Endodermal cell (in vitro differentiated cells): ENCODE data around the gene SAYSD1. TPM values are rescaled to one million over a fixed set of nuclear protein-coding genes. Genes with fewer than 3 reads are reported as not detected.

Experiments used
- DNase-seq: peaks from one replicate; pipeline ENCODE4 v3.0.0-alpha.2; 2017
- H3K27ac ChIP-seq: 2 replicates; pipeline ENCODE4 v1.5.1; 2013; ENCODE audit warnings: mild to moderate bottlenecking, low read depth, low read length, moderate library complexity
- H3K27me3 ChIP-seq: 2 replicates; pipeline ENCODE4 v1.6.1; 2013; ENCODE audit warnings: mild to moderate bottlenecking, low read length, moderate library complexity; ENCODE audit not compliant: insufficient read depth, control insufficient read depth, poor library complexity, severe bottlenecking
- H3K36me3 ChIP-seq: 2 replicates; pipeline ENCODE4 v1.7.0; 2013; ENCODE audit warnings: mild to moderate bottlenecking, low read length, moderate library complexity; ENCODE audit not compliant: control insufficient read depth, insufficient read depth
- H3K4me1 ChIP-seq: one replicate; pipeline ENCODE4 v1.7.0; 2013; ENCODE audit warnings: low read length; ENCODE audit not compliant: control insufficient read depth, insufficient read depth
- H3K4me3 ChIP-seq: 2 replicates; pipeline ENCODE4 v1.5.1; 2013; ENCODE audit warnings: mild to moderate bottlenecking, low read length, moderate library complexity
- H3K9ac ChIP-seq: 2 replicates; pipeline ENCODE4 v1.6.1; 2013; ENCODE audit warnings: mild to moderate bottlenecking, low read length, moderate library complexity; ENCODE audit not compliant: poor library complexity, severe bottlenecking; ENCODE audit errors: extremely low read depth
- H3K9me3 ChIP-seq: 2 replicates; pipeline ENCODE4 v1.6.1; 2013; ENCODE audit warnings: mild to moderate bottlenecking, low read length, moderate library complexity; ENCODE audit not compliant: control insufficient read depth
- H3K27ac Mint-ChIP-seq: 2 replicates; pipeline ENCODE4 v1.8.0; 2020; ENCODE audit warnings: mixed read lengths
- H3K27me3 Mint-ChIP-seq: 2 replicates; pipeline ENCODE4 v1.8.0; 2021; ENCODE audit warnings: mild to moderate bottlenecking, mixed read lengths; ENCODE audit not compliant: insufficient read depth
- H3K36me3 Mint-ChIP-seq: 2 replicates; pipeline ENCODE4 v1.8.0; 2020; ENCODE audit warnings: low read depth, mixed read lengths
- H3K4me1 Mint-ChIP-seq: 2 replicates; pipeline ENCODE4 v1.8.0; 2020; ENCODE audit warnings: mixed read lengths
- H3K4me3 Mint-ChIP-seq: 2 replicates; pipeline ENCODE4 v1.8.0; 2020; ENCODE audit warnings: mild to moderate bottlenecking, moderate library complexity, mixed read lengths
- H3K9me3 Mint-ChIP-seq: 2 replicates; pipeline ENCODE4 v1.8.0; 2020; ENCODE audit warnings: mild to moderate bottlenecking, mixed read lengths
- WGBS, 2 experiments: methylation state at CpG; one replicate each; pipeline versions ENCODE4 v1.1.5 to v1.1.7; 2013; ENCODE audit warnings: missing lambda C conversion rate in 2 of 2, mixed read lengths in 1 of 2; ENCODE audit not compliant: insufficient coverage in 1 of 2, insufficient read length in 1 of 2; 5-methylcytosine and 5-hydroxymethylcytosine counted together
- total RNA-seq, 2 donors: library from RNA; stranded (reverse); fragmentation: NEBNext Ultra II Directional in 1 of 2; extraction: Animal tissue kit (Norgen Biotek cat#: 25700) in 1 of 2; gene quantifications; 2 replicates in 1 of 2; 3 replicates in 1 of 2; pipeline ENCODE4 v1.2.1, GENCODE V29; 2021
- TF ChIP-seq, protein P1 (sequence below): fragments of 200-600 bp; sonication (generic); conservative IDR thresholded peaks from 2 replicates; pipeline ENCODE4 v1.5.0; 2021; ENCODE audit warnings: antibody characterized with exemption, mild to moderate bottlenecking

SAYSD1 gene
- total RNA-seq, 2 donors from 2014 or later = 7.2 to 13.0 TPM

- Histone ChIP-seq H3K27me3 (peaks cover 60% of the 10 kb centered on the region), H3K36me3 (no peaks in the 10 kb centered on the region), H3K9ac (no peak overlapping the region), H3K4me1 (peaks cover 5% of the 10 kb centered on the region), H3K4me3 (no peak overlapping the region), H3K27ac (no peak overlapping the region), H3K9me3 (no peaks in the 10 kb centered on the region)
- DNase-seq = peak; percentile 36
- peaks cover 89% of the 10 kb centered on the region for H3K27me3 Mint-ChIP-seq
- no peaks in the 10 kb centered on the region for H3K9me3 Mint-ChIP-seq
- peaks cover 18% of the 10 kb centered on the region for H3K4me1 Mint-ChIP-seq
- H3K27ac Mint-ChIP-seq = no peak overlapping the region
- no peaks in the 10 kb centered on the region for H3K36me3 Mint-ChIP-seq
- TF ChIP-seq, protein P1, sequence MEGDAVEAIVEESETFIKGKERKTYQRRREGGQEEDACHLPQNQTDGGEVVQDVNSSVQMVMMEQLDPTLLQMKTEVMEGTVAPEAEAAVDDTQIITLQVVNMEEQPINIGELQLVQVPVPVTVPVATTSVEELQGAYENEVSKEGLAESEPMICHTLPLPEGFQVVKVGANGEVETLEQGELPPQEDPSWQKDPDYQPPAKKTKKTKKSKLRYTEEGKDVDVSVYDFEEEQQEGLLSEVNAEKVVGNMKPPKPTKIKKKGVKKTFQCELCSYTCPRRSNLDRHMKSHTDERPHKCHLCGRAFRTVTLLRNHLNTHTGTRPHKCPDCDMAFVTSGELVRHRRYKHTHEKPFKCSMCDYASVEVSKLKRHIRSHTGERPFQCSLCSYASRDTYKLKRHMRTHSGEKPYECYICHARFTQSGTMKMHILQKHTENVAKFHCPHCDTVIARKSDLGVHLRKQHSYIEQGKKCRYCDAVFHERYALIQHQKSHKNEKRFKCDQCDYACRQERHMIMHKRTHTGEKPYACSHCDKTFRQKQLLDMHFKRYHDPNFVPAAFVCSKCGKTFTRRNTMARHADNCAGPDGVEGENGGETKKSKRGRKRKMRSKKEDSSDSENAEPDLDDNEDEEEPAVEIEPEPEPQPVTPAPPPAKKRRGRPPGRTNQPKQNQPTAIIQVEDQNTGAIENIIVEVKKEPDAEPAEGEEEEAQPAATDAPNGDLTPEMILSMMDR = no peak
- WGBS, 2 experiments = 92 to 98% methylated on average over 10 to 11 of the region's 11 CpGs
- H3K4me3 Mint-ChIP-seq = no peak overlapping the region
These were observed 39.0 kb downstream of the SAYSD1 start for GRCh38 chr6:39075807-39076622.

DNA sequence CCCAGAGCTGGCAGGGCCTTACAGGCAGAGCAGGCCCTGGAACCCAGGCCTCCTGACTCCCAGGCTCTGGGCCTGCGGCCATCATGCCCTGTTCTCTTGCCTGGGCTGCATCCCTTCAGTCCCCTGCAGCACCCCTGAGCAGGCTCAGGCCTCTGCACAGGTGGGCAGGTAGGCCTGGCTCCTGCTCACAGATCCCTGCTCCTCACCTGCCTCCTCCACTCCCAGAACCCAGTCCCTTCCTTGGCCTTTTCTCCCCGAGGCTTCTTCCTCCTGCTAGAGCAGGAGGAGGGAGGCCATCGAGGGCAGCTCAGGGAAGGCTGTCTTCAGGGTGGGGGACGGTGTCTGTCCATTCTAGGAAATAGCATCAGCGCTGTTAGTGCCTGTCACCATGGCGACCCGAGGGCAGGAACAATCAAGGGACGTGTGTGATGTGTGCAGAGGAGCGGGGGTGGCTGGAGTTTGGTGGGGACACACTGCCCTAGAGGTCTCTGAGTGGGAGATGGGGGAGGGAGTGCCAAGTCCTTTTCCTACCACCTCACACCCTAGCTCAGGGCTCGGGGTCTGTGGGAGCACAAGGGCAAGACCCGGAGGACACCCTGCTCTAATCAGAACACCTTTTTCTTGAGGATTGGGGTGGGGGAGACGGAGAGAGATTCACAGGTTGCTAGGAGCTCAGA is 39.8 kb downstream of the SAYSD1 start:
- Histone ChIP-seq H3K36me3 (no peaks in the 10 kb centered on the region), H3K9me3 (no peaks in the 10 kb centered on the region), H3K27me3 (peaks cover 58% of the 10 kb centered on the region), H3K4me1 (peaks cover 5% of the 10 kb centered on the region), H3K9ac (no peak overlapping the region), H3K4me3 (no peak overlapping the region), H3K27ac (no peak overlapping the region)
- peaks cover 87% of the 10 kb centered on the region for H3K27me3 Mint-ChIP-seq
- WGBS, 2 experiments = 83 to 100% methylated on average over 1 to 12 of the region's 12 CpGs
- H3K4me1 Mint-ChIP-seq = peaks cover 18% of the 10 kb centered on the region
- TF ChIP-seq, protein P1 = no peak
- peaks cover 3% of the 10 kb centered on the region for H3K9me3 Mint-ChIP-seq
- no peak overlapping the region for H3K4me3 Mint-ChIP-seq
- peak; percentile 27 for DNase-seq
- no peaks in the 10 kb centered on the region for H3K36me3 Mint-ChIP-seq
- no peak overlapping the region for H3K27ac Mint-ChIP-seq

DNA sequence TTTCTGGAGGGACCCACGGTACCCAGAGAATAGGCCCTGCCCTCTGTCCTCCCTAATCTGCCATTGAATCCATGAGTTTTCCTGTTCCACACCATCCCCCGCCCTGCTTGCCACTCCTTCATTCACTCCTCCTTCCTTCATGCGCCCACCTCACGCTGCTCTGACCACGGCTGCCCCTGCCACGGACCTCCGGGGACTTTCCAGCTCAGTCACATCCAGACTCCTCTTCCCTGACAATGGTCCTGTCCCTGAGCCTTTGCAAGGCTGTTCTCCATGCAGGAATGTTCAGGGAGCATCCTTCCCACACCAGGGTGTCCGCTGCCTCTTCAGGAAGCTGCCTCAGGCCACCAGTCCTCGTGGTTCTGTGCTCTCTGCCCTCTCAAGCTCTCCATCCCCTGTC is 40.5 kb downstream of the SAYSD1 start:
- WGBS, 2 experiments = 91 to 97% methylated on average over 8 to 9 of the region's 9 CpGs
- Mint-ChIP-seq H3K4me3 (no peak overlapping the region), H3K36me3 (no peaks in the 10 kb centered on the region), H3K27me3 (peaks cover 87% of the 10 kb centered on the region), H3K27ac (no peak overlapping the region), H3K4me1 (peaks cover 18% of the 10 kb centered on the region), H3K9me3 (peaks cover 3% of the 10 kb centered on the region)
- peak; percentile 51 for DNase-seq
- H3K4me1 ChIP-seq = peaks cover 5% of the 10 kb centered on the region
- H3K9me3 ChIP-seq = no peaks in the 10 kb centered on the region
- TF ChIP-seq, protein P1 = no peak
- no peak overlapping the region for H3K27ac ChIP-seq
- H3K36me3 ChIP-seq = no peaks in the 10 kb centered on the region
- H3K4me3 ChIP-seq = no peak overlapping the region
- no peak overlapping the region for H3K9ac ChIP-seq
- H3K27me3 ChIP-seq = peaks cover 51% of the 10 kb centered on the region
